ENCODE data around the gene BAZ1A.

- TF ChIP-seq MAX (IDR thresholded peaks at IDR 0.05; ENCODE audit: low read depth, low read length) (no peak), CEBPB (IDR thresholded peaks at IDR 0.05; ENCODE audit: borderline replicate concordance in 1 of 2, low read depth in 2 of 2, low read length in 2 of 2) (no peak), EZH2 (IDR thresholded peaks at IDR 0.05; ENCODE audit: borderline replicate concordance, control insufficient read depth, low read depth, low read length) (no peak), BHLHE40 (IDR thresholded peaks at IDR 0.05; ENCODE audit: borderline replicate concordance in 1 of 2, low read depth in 2 of 2, low read length in 1 of 2) (no peak), RAD21 (IDR thresholded peaks at IDR 0.05; ENCODE audit: insufficient read depth, low read depth, low read length) (no peak), SIN3A (IDR thresholded peaks at IDR 0.05; ENCODE audit: low read depth, low read length) (no peak), ATF3 (IDR thresholded peaks at IDR 0.05; ENCODE audit: borderline replicate concordance, extremely low read depth, low read depth, low read length) (no peak)
These were observed 23.8 kb downstream of the BAZ1A start for GRCh38 chr14:34851395-34851794.

Data from GM12878 (cell line).